A673 (cell line): ENCODE measurements around the gene DYRK1A. TPM values are rescaled to one million over a fixed set of nuclear protein-coding genes. Genes with fewer than 3 reads are reported as not detected.

Experiments used
- BruUV-seq: library from RNA; stranded (reverse); fragments of 400-500 nt; replicated peaks from 2 replicates; lab custom pipeline; 2021; lab: Mats Ljungman, UMichigan
- CTCF ChIA-PET: fragments of 300-600 bp; sonication (Branson Sonifier 250); formaldehyde crosslinking; loops from one replicate; lab custom pipeline; 2022; ENCODE audit warnings: antibody characterized with exemption; lab: Charles Lee
- POLR2A ChIA-PET: fragments of 300-600 bp; sonication (Branson Sonifier 250); formaldehyde crosslinking; loops from one replicate; lab custom pipeline; 2022; ENCODE audit warnings: antibody characterized with exemption; ENCODE audit not compliant: low non-redundant PET; lab: Charles Lee
- DNase-seq: peaks from one replicate; pipeline ENCODE4 v3.0.0-alpha.2; 2015; ENCODE audit warnings: low spot score
- H3K27ac ChIP-seq: fragments of 200-600 bp; sonication (generic); 2 replicates; pipeline ENCODE4 v1.5.1; 2016; ENCODE audit warnings: mixed run types, low read depth, mild to moderate bottlenecking, mixed read lengths, antibody characterized with exemption, low read length; ENCODE audit not compliant: poor library complexity, severe bottlenecking
- H3K27me3 ChIP-seq: fragments of 200-600 bp; sonication (generic); replicated peaks from 2 replicates; pipeline ENCODE4 v1.6.1; 2017; ENCODE audit warnings: mixed run types, low read depth, mild to moderate bottlenecking, mixed read lengths, antibody characterized with exemption, low read length; ENCODE audit not compliant: insufficient read depth, poor library complexity
- H3K36me3 ChIP-seq: fragments of 200-600 bp; sonication (generic); 2 replicates; pipeline ENCODE4 v1.6.1; 2016; ENCODE audit warnings: mixed run types, mild to moderate bottlenecking, mixed read lengths, antibody characterized with exemption, low read length; ENCODE audit not compliant: insufficient read depth, poor library complexity, severe bottlenecking
- H3K4me1 ChIP-seq: fragments of 200-600 bp; sonication (generic); 2 replicates; pipeline ENCODE4 v1.6.1; 2017; ENCODE audit warnings: mixed run types, mild to moderate bottlenecking, mixed read lengths, antibody characterized with exemption, low read length; ENCODE audit not compliant: insufficient read depth, poor library complexity, severe bottlenecking
- H3K4me3 ChIP-seq: fragments of 200-600 bp; sonication (generic); 2 replicates; pipeline ENCODE4 v1.5.1; 2016; ENCODE audit warnings: low read depth, mixed run types, mild to moderate bottlenecking, mixed read lengths, low read length; ENCODE audit not compliant: poor library complexity, severe bottlenecking
- H3K9me3 ChIP-seq: fragments of 200-600 bp; sonication (generic); 2 replicates; pipeline ENCODE4 v1.6.1; 2016; ENCODE audit warnings: mixed run types, low read depth, mild to moderate bottlenecking, mixed read lengths, antibody characterized with exemption, low read length; ENCODE audit not compliant: poor library complexity, severe bottlenecking
- EZH2 ChIP-seq: fragments of 200-600 bp; sonication (generic); IDR thresholded peaks from 2 replicates; pipeline ENCODE4 v1.6.1; 2017; ENCODE audit warnings: borderline replicate concordance, low read depth, mild to moderate bottlenecking, mixed read lengths, antibody characterized with exemption, low read length; ENCODE audit not compliant: poor library complexity, severe bottlenecking
- intact Hi-C: fragments of 100-400 bp; cut with micrococcal nuclease; formaldehyde crosslinking; loops from one replicate; pipeline ENCODE4 v1.10.0; 2022; ENCODE audit not compliant: unreplicated experiment
- total RNA-seq: library from RNA; stranded (reverse); gene quantifications from 2 replicates; pipeline ENCODE4 v1.2.3, GENCODE V29; 2021
- TF ChIP-seq, protein P1 (sequence below): fragments of 300-800, 200-600 bp; sonication (generic); conservative IDR thresholded peaks from 2 replicates; pipeline ENCODE4 v1.5.1; 2017; ENCODE audit warnings: low read depth, mild to moderate bottlenecking, antibody characterized with exemption, low read length, moderate library complexity, mixed read lengths

DYRK1A gene
- total RNA-seq, 1 experiment from 2014 or later, result 70.5 TPM

DNA sequence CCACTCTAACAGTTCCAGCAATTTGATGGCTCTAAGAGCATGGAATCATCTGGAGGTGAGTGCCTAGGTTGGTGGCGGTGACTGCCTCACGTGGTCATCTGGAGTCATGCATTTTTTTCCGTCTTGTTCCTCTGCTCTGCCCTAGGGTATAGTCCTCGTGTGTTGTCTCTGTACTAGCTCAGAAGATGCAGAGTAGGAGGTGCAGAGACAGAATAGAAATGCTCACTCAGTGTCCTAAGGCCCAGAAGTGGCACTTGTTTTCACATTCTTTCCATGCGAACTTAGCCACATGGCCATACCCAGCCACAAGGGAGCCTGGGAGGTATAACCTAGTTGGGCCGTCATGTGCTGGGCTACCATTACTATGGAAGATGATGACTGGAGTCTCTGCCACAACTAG lies 30.3 kb downstream of the DYRK1A start:
- ChIA-PET POLR2A (no interaction called here), CTCF (no interaction called here)
- no TSS peak for BruUV-seq
- Histone ChIP-seq H3K4me3 (no peak overlapping the region), H3K36me3 (no peaks in the 10 kb centered on the region), H3K27ac (no peak overlapping the region), H3K27me3 (no peaks in the 10 kb centered on the region), H3K9me3 (peaks cover 8% of the 10 kb centered on the region), H3K4me1 (peaks cover 3% of the 10 kb centered on the region)
- TF ChIP-seq, protein P1, sequence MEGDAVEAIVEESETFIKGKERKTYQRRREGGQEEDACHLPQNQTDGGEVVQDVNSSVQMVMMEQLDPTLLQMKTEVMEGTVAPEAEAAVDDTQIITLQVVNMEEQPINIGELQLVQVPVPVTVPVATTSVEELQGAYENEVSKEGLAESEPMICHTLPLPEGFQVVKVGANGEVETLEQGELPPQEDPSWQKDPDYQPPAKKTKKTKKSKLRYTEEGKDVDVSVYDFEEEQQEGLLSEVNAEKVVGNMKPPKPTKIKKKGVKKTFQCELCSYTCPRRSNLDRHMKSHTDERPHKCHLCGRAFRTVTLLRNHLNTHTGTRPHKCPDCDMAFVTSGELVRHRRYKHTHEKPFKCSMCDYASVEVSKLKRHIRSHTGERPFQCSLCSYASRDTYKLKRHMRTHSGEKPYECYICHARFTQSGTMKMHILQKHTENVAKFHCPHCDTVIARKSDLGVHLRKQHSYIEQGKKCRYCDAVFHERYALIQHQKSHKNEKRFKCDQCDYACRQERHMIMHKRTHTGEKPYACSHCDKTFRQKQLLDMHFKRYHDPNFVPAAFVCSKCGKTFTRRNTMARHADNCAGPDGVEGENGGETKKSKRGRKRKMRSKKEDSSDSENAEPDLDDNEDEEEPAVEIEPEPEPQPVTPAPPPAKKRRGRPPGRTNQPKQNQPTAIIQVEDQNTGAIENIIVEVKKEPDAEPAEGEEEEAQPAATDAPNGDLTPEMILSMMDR, result no peak
- no peak for DNase-seq
- intact Hi-C loops, result no loop called here

DNA sequence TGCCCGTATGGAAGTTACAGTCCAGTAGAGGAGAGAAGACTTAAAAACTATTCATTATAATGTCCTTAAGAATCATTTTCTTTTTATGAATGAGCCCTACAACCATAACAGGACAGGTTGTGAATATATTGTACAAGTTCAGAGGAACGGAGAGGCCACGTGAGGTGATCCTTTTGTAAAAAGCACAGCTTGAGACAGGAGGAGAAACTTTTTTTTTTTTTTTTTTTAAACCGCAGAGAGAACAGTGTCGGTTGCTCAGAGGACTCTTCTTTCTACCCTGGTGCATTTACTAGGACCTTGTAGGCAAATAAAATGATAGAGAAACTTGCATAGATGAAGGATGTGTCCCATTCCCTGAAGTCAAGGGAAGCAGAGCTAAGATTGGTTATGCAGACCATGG lies 32.1 kb downstream of the DYRK1A start:
- no peak overlapping the region for H3K4me3 ChIP-seq
- H3K36me3 ChIP-seq, result no peaks in the 10 kb centered on the region
- no peaks in the 10 kb centered on the region for H3K27me3 ChIP-seq
- intact Hi-C loops, result no loop called here
- H3K4me1 ChIP-seq, result peaks cover 3% of the 10 kb centered on the region
- ChIA-PET POLR2A (no interaction called here), CTCF (no interaction called here)
- TF ChIP-seq EZH2, result no peak
- TF ChIP-seq, protein P1, result no peak
- H3K27ac ChIP-seq, result no peak overlapping the region
- peaks cover 22% of the 10 kb centered on the region for H3K9me3 ChIP-seq
- no peak for DNase-seq
- BruUV-seq, result no TSS peak

DNA sequence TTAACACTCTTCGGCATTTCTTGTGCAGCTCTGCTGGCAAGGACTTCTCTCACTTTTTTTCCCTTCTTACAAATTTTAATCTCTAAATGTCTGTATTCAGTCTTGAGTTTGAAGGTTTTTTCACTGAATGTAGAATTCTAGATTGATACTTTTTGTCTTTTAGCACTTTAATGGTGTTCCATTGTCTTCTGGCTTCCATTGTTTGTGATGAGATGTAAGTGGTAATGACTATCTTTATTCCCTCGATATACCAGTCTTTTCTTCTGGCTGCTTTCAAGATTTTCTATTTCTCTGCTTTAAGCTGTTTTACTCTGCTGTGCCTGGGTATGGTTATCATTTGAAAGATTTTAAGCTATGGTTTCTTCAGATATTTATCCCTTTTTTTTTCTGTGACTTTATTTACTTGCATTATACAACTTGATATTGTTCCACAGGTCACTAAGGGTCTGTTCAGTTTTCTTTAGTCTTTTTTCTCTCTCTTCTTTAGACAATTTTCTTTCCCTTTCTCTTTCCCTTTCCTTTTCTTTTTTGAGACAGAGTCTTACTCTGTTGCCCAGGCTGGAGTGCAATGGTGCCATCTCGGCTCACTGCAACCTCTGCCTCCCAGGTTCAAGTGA lies 35.8 kb downstream of the DYRK1A start:
- Histone ChIP-seq H3K27ac (no peak overlapping the region), H3K4me1 (peaks cover 5% of the 10 kb centered on the region), H3K36me3 (no peaks in the 10 kb centered on the region), H3K27me3 (no peaks in the 10 kb centered on the region), H3K9me3 (peaks cover 22% of the 10 kb centered on the region), H3K4me3 (no peak overlapping the region)
- TF ChIP-seq EZH2, result no peak
- ChIA-PET POLR2A (no interaction called here), CTCF (no interaction called here)
- no peak for DNase-seq
- intact Hi-C loops, result no loop called here
- BruUV-seq, result no TSS peak

DNA sequence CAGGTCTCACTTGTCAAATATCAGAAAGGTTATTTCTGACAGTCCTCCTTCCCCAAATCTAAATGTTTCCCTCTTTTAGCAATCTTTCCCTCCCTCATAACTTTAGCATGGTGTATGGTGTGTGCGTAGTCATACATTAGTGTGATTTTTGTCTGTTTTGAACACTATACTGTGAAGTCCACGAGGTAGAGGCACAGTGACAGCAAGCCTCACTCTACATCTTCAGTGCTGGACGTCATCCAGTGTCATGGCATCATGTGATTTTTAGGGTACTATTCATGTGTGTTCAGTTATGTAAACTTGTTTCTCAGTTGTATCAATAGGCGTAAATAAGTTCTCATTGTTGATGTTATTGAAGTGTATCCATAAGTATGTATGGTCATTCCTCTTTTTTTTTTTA lies 39.1 kb downstream of the DYRK1A start:
- no peak for DNase-seq
- TF ChIP-seq, protein P1, result no peak
- TF ChIP-seq EZH2, result no peak
- peaks cover 22% of the 10 kb centered on the region for H3K9me3 ChIP-seq
- H3K36me3 ChIP-seq, result no peaks in the 10 kb centered on the region
- intact Hi-C loops, result no loop called here
- ChIA-PET CTCF (no interaction called here), POLR2A (no interaction called here)
- H3K27ac ChIP-seq, result no peak overlapping the region
- no peaks in the 10 kb centered on the region for H3K27me3 ChIP-seq
- no peak overlapping the region for H3K4me3 ChIP-seq
- no TSS peak for BruUV-seq
- H3K4me1 ChIP-seq, result peaks cover 9% of the 10 kb centered on the region
